Endothelial cell of umbilical vein (primary cell): ENCODE measurements around the gene ANKRD16.

Experiments used
- CTCF ChIP-seq, 2 donors: IDR thresholded peaks; 1 replicate in 1 of 2; 2 replicates in 1 of 2; pipeline ENCODE4 v1.5.1; 2011; ENCODE audit warnings: low read length in 2 of 2, mild to moderate bottlenecking in 2 of 2, moderate library complexity in 2 of 2, control low read depth in 1 of 2, inconsistent platforms in 1 of 2, low read depth in 1 of 2; ENCODE audit not compliant: insufficient read depth in 1 of 2; ENCODE audit errors: extremely low read depth in 1 of 2
- EZH2 ChIP-seq: IDR thresholded peaks from 2 replicates; pipeline ENCODE4 v1.6.1; 2012; ENCODE audit warnings: borderline replicate concordance, low read depth, mild to moderate bottlenecking, moderate library complexity, low read length, inconsistent platforms; ENCODE audit not compliant: severe bottlenecking
- FOS ChIP-seq: IDR thresholded peaks from 2 replicates; pipeline ENCODE4 v1.6.1; 2011; ENCODE audit warnings: mild to moderate bottlenecking, low read length, moderate library complexity, borderline replicate concordance; ENCODE audit not compliant: insufficient read depth
- GATA2 ChIP-seq: IDR thresholded peaks from 2 replicates; pipeline ENCODE4 v1.7.0; 2011; ENCODE audit warnings: low read depth, mild to moderate bottlenecking, moderate library complexity, mixed read lengths, low read length; ENCODE audit not compliant: insufficient read length, insufficient read depth
- JUN ChIP-seq: IDR thresholded peaks from 2 replicates; pipeline ENCODE4 v1.6.1; 2011; ENCODE audit warnings: borderline replicate concordance, low read depth; ENCODE audit not compliant: insufficient read length, insufficient read depth
- MAX ChIP-seq: IDR thresholded peaks from 2 replicates; pipeline ENCODE4 v1.6.1; 2011; ENCODE audit not compliant: insufficient read depth, insufficient read length
- MYC ChIP-seq: IDR thresholded peaks from one replicate; pipeline ENCODE4 v1.6.1; 2011; ENCODE audit warnings: mild to moderate bottlenecking, low read depth, low read length
- POLR2A ChIP-seq: IDR thresholded peaks from 2 replicates; pipeline ENCODE4 v1.6.1; 2012; ENCODE audit warnings: low read depth, mild to moderate bottlenecking, control low read depth, low read length
- POLR2AphosphoS5 ChIP-seq: IDR thresholded peaks from 2 replicates; pipeline ENCODE4 v1.6.1; 2012; ENCODE audit warnings: low read depth, mild to moderate bottlenecking, control low read depth, low read length, moderate library complexity; ENCODE audit not compliant: insufficient read depth

GRCh38 chr10:5917305-5917704 lies 27.6 kb upstream of the ANKRD16 start:
- TF ChIP-seq EZH2 (no peak), POLR2A (no peak), POLR2AphosphoS5 (no peak), CTCF (IDR thresholded peaks at IDR 0.05; ENCODE audit: extremely low read depth in 1 of 2, insufficient read depth in 1 of 2, low read depth in 1 of 2, low read length in 2 of 2) (no peak), JUN (no peak), MYC (no peak), MAX (no peak), GATA2 (no peak), FOS (no peak)
